Stimulated activated CD8-positive, alpha-beta memory T cell treated with anti-CD3 and anti-CD28 coated beads, Interleukin-7, amount 100 ng/mL, for 1 hour (primary cell): ENCODE results near the gene PLRG1.
"Not testable (repeated sequence)": the region's sequence is repeated elsewhere in the genome, so short reads cannot be mapped to it uniquely, and the experiment has no call there.

Experiments used
- DNase-seq, 2 donors: peaks; one replicate each; pipeline ENCODE4 v3.0.0-alpha.2; 2020; ENCODE audit warnings: low read depth in 2 of 2

Gene PLRG1

DNA sequence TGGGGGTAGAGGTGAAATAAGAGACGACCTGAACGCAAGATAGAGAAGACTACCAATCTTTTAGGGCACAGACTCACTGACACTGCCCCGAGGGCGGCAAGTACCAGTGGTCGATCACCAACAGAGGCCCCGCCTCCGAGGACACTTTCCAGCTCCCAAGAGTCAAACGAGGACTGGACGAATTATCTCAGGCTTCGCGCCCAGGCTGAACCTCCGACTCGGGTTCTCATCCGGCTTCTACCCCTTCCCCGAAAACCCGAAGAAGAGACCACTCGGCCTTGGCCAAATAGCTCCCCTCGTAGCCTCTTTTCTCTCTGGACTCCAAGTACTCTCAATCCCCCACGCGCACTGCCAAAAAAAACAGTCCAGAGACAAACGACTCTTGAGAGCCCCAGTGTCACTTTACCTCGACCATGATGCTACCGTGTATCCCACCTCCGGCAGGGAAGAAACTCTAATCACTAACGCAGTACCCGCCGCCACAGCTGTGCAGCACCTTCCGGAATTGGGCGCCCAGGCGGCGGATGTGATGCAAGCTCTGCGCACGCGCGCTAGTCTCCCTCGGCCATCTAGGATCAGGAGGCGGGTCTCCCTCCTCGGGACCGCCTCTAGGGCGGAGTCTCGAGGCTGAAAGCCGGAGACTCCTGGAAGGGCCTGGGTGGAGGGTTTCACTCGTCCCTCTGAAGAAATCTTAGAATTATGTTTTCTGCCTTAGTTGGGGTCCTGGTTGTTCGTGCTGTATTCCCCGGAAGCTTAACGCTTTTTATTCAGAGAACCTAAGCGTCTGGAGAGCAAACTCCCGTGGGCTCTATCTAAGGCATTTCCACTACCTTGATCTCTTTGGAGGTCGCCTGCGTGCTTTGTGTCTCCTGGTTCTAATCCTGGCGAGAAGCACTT is at the start of gene PLRG1:
Gene PLRG1, minus strand, starts transcription at position 507 of the 897 bp plus-strand sequence. Its CDS starts 92 bp downstream, at position 415.
- peak; percentile 92 to 96 for DNase-seq

DNA sequence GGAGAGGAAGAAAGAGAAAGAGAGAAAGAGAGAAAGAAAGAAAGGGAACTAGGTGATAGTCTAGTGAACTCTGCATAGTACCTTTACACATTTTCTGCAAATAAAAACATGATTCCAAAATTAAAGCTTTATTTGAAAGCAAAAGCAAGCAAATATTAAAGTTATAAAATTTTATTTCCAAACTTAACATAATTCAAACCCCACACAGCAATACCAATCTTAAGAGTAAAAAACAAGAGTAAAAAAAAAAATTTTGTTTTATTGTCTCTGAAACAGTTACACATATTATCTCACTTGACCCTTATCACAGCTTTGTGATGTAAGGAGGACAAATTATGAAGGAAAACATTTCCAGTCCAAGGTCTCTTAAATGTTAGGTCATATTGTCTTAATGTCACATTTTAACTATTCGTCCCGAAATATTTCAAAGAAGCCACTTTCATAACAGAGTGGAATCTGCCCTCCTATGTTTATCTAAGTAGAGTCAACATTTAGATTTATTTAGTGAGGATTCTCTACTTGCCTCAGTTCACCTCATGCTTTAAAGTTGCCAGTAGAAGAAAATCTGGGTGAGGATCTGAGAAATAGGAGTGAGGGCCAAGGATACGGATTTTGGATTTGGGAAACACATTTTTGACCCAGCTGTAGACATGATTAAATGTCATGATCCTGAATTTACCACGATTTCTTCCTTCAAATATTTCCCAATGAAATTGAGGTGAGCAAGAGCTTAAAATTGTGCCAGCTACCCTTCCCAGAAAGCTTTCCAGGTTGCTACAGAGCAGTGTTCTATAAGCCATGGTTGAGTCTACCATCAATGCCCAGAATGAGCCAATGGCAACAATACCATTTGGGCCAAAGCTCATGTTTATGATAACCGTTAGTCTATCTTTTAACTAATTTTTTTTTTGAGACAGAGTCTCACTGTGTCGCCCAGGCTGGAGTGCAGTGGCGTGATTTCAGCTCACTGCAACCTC is 47.9 kb upstream of the PLRG1 start:
- DNase-seq = no peak

DNA sequence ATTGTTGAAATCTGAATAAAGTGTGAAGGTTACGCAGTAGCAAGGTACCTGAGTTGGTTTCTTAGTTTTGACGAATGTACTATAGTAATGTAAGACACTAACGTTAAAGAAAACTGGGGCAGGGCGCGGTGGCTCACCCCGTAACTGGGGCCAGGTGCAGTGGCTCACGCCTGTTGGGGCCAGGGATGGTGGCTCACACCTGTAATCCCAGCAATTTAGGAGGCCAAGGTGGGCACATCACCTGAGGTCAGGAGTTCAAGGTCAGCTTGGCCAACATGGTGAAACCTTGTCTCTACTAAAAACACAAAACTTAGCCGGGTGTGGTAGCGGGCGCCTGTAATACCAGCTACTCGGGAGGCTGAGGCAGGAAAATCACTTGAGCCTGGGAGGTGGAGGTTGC is 47.1 kb upstream of the PLRG1 start:
- DNase-seq = not testable (repeated sequence)

DNA sequence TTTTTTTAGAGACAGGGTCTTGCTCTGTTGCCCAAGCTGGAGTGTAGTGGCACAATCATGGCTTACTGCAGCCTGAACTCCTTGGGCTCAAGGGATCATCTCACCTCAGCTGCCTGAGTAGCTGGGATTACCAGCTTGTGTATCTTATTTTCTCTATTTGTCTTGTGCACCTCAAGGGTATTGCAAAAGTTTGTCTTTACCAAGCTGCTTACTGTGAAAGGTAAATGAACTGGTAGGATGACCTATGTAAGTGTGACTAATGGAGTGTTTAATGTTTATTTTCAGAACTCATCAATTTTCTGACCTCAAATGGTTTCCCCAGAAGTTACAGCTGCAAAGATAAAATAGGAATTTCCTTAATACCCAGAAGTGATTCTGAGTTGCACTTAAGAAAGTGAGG is 45.6 kb upstream of the PLRG1 start:
- no peak for DNase-seq

DNA sequence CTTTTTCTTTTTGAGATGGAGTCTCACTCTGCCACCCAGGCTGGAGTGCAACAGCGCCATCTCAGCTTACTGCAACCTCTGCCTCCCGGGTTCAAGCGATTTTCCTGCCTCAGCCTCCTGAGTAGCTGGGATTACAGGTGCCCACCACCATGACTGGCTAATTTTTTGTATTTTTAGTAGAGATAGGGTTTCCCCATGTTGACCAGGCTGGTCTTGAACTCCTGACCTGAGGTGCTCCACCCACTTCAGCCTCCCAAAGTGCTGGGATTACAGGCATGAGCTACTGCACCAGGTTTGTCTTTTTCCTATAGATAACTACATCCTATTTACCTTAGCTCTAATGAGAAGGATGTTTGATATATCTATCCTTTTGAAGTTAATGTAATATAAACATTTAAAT is 44.1 kb upstream of the PLRG1 start:
- DNase-seq = not testable (repeated sequence)

DNA sequence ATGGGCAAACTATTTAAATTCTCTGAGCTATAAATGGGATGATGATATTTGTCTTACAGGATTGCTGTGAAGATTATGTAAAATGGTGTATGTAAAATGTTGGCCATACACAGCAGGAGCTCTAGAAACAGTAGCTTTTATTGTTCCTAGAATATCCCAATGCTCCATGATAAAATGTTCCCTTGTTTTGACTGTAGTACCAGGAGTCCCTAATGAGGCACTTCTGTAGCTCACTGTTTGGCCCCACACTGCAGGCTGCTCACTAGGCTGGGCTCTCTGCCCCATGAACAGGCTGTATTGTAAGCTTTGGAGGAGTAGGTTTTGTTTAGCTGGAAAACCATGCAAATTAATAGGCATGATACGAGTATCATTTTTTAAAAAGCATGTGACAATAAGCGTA is 43.7 kb upstream of the PLRG1 start:
- DNase-seq = no peak

DNA sequence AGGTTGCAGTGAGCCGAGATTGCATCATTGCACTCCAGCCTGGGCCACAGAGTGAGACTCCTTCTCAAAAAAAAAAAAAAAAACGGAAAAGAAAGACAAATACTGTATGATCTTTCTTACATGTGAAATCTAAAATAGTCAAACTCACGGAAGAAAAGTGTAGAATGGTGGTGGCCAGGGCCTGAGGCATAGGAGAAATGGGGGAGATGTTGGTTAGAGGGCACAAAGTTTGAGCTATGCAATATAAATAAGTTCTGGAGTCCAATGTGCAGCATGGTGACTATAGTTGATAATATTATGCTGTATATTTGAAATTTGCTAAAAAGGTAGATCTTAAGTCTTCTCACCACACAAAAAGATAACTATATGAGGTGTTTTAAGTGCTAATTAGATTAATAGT is 41.7 kb upstream of the PLRG1 start:
- DNase-seq = no peak

DNA sequence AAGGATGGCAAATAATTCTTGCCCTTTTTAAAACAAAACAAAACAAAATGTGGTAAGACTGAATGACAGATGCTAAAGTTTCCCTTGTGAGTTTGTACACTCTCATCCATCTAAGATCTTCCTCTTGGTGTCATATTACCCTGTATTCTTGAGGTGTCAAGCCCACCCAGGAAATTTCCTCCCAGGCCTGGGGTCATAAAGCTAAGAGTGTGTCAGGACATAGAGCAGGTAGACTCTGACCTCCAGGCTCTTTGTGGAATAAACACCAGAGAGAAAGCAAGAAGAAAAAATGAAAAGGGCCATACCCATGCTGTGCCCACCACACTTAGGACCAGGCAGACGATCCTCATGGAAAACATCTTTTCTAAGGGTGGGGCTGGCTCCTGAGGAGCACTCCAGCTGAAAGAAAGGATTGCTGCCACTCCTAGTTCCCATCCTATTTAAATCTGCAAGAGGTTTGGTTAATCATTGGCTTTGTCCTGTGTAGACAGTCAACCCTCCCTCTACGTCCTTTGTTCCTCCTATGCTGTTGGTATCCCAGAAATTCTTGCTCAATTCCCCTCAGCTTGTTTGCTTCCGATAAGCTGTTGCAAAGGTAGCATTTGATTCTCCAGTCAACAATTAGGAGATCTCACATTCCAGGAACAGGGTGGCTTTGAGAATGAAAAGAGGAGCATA is 40.3 kb upstream of the PLRG1 start, which contains the start of gene FGA:
Gene FGA, minus strand, starts transcription at position 414 of the 678 bp plus-strand sequence. Its CDS starts 55 bp downstream, at position 359.
- DNase-seq = no peak

DNA sequence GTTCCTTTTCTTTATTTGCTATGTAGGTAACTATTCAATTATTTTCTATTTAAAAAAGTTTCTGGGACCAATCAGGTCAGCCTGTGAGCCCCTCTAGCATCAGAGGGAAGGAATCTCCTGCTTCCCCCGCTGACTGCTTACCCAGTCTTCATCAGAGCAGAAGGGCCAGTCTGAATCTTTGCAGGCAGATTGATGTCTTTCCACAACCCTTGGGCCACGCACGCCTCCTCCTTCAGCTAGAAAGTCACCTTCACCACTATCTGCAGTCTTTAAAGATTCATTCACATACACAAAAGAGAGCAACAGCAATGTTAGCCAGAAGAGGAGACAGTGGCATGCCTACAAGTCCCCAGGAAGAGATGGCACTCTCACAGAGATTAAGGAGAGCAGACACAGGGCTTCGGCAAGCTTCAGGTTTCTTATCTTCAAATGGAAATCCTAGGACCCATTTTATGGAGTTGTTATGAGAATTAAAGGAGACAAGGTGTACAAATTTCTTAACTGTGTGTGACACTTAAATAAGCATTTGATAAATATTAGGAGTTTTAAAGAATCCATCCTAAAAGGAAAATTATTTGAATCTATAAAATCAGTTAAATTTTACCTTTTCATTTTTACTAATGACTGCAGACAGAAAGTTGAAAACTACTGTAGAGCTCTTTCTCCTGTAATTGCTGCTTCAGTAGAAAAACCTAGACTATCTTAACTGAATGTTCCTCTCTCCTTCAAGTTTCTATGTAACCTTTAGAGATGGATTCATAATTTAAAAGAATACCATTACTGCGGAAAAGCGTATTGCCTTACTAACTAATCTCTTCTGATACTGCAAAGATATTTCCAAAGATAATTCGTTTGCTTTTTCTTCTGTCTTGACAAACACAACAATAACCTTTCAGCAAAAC is 39.3 kb upstream of the PLRG1 start:
- DNase-seq = no peak

DNA sequence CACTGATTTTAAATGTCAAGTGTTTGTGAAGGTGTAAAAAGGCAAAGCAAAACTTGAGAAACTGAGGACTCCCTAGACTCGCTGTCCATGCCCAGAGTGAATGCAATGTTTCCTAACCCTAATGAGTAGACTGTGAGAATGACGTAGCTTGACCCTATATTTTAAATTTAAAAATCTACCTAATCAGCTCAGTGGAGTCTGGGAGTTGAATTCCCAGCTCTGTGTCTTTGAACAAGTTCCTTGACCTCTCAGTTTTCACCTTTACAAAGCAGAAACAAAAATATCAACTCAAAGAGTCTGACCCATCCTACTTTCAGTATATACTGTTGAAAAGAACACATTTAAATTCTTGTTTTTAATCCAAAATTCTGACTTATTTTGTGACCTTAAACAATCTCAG is 38.0 kb upstream of the PLRG1 start:
- no peak for DNase-seq

DNA sequence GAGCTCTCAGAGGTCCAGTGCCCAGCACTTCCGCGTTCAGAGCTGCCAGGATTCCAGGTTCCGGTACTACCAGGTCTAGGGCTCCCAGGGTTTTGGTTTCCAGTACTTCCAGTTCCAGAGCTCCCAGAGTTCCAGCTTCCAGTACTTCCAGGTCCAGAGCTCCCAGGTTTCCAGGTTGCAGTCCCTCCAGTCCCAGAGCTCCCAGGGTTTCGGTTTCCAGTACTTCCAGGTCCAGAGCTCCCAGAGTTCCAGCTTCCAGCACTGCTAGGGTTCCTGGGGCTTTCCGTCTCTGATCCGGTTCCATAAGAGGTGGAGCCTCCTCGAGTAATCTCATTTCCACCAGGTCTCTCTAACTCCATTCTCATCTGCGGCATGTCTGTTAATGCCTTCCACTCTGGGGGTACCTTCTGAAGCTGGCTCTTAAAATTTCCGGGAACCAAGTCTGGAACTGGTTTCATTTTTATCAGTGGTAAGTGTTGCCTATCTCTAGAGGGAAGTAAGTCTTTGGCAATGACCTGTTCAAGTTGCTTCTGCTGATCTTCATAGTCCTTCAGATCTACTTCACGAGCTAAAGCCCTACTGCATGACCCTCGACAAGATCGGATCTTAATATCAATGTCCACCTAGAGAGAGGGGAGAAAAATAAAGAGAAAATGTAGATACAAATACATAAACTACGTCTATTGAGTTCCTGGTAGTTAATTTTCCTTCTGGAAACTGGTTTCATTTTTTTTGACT is 36.3 kb upstream of the PLRG1 start:
- DNase-seq = no peak

DNA sequence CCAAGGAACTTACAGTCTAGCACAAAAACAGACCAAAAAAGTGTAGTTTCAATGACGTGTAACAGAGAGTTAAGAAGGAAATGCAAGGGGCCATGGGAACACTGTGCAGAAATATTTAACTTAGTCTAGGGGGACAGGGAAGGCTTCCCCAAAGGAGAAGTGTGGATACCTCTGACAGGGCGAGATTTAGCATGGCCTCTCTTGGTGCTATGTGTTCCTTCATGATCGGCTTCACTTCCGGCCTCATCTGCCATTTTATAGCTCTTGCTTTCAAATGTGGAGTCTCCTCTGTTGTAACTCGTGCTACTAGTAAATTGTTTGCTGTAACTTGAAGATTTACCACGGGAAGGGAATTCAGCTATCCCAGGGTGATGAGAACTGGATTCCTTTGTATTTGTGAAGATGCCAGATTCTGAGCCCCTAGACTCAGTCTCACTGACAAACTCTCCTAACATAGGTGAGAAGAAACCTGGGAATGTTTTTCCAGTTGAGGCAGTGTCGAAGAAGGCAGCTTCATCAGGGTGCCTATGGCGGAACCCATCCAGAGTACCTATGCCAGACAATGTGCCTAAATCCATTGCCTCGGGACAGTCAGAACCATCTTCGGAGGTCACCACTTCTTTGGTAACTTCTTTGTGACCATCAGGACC is 35.3 kb upstream of the PLRG1 start:
- no peak for DNase-seq

DNA sequence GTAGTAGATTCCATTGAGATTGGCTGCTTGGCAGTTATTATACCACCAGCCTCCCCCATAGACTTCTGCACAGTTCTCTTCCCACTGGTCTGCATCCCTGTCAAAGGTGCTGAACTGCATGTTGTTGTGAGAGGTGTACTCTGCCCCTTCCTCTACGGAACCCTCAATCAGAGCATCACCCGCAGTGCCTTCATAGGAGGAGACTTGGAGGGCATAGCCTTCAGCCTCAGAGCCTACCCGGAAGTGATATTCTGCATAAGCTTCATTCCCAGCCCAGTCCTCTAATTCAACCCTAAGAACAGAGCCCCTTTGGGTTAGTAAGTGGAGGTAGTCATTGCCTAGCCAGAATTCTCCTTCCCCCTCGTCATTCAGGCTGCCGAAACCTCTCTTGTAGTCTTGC is 34.1 kb upstream of the PLRG1 start:
- no peak for DNase-seq

DNA sequence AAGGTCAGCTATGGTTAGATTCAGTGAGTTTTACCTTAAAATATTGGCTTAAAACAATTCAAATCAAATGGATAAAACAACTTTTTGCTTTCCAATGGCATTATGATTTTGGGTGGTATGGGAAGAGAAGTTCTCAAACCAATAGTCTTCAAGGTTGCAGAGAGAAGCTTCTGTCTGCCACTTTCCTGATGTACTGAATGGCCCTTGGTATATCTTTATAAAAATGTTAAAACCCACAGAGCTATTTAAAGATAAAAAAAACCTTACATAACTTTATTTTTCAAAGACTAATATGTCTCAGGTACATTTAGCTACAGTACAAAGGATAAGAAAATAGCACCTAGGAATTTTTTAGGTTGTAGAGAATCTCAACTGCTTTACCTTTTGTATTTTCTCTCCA is 33.5 kb upstream of the PLRG1 start:
- DNase-seq = no peak

DNA sequence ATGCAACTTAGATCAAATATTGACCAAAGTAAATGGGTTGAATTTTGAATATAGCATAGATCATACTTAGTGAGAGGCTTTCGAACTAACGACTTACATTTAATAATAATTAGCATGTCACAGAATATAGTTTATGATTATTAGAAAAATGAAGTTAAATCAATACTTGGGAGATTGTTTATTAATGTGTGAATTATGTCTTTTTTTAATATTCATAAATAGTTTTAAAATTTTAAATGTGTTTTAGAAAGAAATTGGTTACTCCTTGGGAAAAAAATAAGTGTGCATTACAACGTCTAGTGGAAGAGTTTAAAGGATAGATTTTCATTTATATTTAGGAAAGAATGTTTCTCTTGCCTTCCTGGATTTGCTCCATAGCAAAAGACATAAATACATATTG is 33.0 kb upstream of the PLRG1 start:
- DNase-seq = no peak

DNA sequence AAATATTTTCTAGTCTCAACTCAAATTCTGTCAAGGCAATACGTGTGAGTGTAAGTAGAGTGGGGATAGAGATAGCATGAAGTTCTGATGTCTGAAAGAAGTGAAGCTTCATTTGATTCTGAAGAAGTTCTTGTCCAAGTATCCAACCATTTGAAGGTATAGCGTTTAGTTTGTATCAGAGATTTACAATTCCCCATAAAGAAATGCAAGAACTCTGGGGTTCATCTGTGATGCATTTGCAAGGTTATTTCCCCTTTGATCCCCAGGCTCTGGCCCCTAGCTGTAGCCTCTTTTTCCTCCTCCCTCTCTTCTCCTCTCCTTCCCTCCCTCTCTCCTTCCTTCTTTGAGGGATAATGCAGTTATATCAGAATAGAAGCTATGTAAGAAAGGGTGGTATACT is 32.5 kb upstream of the PLRG1 start:
- no peak for DNase-seq

DNA sequence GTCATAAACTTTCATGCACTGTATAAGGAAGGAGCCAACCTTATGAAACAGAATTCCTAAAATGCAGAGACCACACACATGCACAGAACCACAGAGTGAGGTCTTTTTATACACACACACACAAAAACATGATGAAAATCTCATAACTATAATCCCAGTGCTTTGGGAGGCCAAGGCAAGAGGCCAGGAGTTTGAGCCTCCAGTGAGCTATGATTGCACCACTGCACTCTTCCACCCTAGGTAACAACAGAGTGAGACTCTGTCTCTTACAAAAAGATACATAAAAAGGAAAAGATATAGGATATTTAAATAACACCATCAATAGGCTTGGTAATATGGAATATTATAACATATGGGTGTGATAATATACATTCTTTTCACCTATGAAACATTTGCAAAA is 29.7 kb upstream of the PLRG1 start:
- no peak for DNase-seq

DNA sequence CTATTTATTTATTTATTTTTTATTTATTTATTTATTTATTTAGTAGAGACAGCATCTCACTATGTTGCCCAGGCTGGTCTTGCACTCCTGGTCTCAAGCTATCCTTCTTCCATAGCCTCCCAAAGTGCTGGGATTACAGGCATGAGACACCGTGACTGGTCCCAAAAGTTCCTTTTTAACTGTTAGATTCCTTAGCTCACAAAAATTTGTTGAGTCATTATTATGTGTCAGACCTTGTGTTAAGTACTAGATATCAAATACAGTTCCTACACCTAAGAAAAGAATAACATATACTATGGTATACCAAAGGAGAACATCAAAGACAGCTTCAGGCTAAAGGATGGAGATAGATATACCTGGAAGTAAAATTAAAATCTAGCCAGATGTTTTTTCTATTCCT is 28.7 kb upstream of the PLRG1 start:
- no peak for DNase-seq

DNA sequence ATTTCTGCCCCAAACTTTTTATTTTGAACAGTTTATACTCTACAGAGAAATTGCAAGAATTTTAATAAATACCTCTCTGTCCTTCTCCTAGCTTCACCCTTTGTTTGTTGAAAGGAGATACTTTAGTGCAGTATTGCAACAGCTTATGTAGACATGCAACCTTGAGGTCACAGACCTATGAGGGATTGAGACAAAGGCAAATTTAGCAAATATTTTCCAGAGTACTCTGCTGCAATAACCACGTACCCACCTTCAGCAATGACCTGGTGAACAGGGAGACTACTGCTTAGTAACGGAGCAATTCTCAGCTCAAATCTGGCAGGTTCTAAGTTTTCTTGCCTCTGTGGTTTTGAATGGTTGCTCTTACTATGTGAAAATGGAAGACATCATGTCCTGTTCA is 27.1 kb upstream of the PLRG1 start:
- no peak for DNase-seq

DNA sequence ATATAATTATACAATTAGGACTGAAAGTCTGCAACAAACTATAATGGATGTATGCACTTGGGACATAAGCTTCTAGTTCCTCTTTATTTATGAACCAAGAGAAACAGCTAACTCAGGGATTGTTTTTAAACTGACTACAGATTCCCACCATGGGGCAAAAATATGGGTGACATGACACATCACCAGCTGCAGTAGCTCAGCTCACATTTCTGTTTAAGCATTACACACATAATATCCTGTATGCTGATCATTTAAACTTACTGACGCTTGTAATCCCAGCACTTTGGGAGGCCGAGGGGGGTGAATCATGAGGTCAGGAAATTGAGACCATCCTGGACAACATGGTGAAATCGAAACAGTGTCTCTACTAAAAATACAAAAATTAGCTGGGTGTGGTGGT is 24.1 kb upstream of the PLRG1 start:
- DNase-seq = no peak
